Measurements from ENCODE around the gene ATP7B. TPM values are rescaled to one million over a fixed set of nuclear protein-coding genes. Genes with fewer than 3 reads are reported as not detected.
"Not testable (repeated sequence)": the region's sequence is repeated elsewhere in the genome, so short reads cannot be mapped to it uniquely, and the experiment has no call there.

The ATP7B gene
- total RNA-seq, 1 donor from 2014 or later = 19.3 TPM

- no peaks in the 10 kb centered on the region for H3K9me3 Mint-ChIP-seq (ENCODE audit: unreplicated experiment)
- H3K27me3 Mint-ChIP-seq (ENCODE audit: unreplicated experiment) = peaks cover 9% of the 10 kb centered on the region
- TF ChIP-seq CTCF (IDR thresholded peaks at IDR 0.05; ENCODE audit: unreplicated experiment) = no peak
- DNase-seq (ENCODE audit: low spot score) = no peak
- H3K36me3 Mint-ChIP-seq (ENCODE audit: low read depth, unreplicated experiment) = no peaks in the 10 kb centered on the region
- no peak overlapping the region for H3K27ac Mint-ChIP-seq (ENCODE audit: unreplicated experiment)
- peaks cover 16% of the 10 kb centered on the region for H3K4me1 Mint-ChIP-seq (ENCODE audit: unreplicated experiment)
- H3K4me3 Mint-ChIP-seq (ENCODE audit: unreplicated experiment) = no peak overlapping the region
Observed at GRCh38 chr13:51995677-51996551, 15.3 kb downstream of the ATP7B start.

- Mint-ChIP-seq H3K27ac (ENCODE audit: unreplicated experiment) (no peak overlapping the region), H3K4me3 (ENCODE audit: unreplicated experiment) (no peak overlapping the region), H3K36me3 (ENCODE audit: low read depth, unreplicated experiment) (no peaks in the 10 kb centered on the region), H3K9me3 (ENCODE audit: unreplicated experiment) (no peaks in the 10 kb centered on the region), H3K4me1 (ENCODE audit: unreplicated experiment) (peaks cover 10% of the 10 kb centered on the region), H3K27me3 (ENCODE audit: unreplicated experiment) (peaks cover 7% of the 10 kb centered on the region)
- no peak for TF ChIP-seq CTCF (IDR thresholded peaks at IDR 0.05; ENCODE audit: unreplicated experiment)
- no peak for DNase-seq (ENCODE audit: low spot score)
Observed at GRCh38 chr13:51993713-51994112, 17.5 kb downstream of the ATP7B start.

- Mint-ChIP-seq H3K36me3 (ENCODE audit: low read depth, unreplicated experiment) (no peaks in the 10 kb centered on the region), H3K27me3 (ENCODE audit: unreplicated experiment) (peaks cover 2% of the 10 kb centered on the region)
- DNase-seq (ENCODE audit: low spot score) = no peak
Observed at GRCh38 chr13:51988988-51989618, 22.1 kb downstream of the ATP7B start.

GRCh38 chr13:51984904-51985303, 26.3 kb downstream of the ATP7B start:
- H3K4me3 Mint-ChIP-seq (ENCODE audit: unreplicated experiment); DNase-seq (ENCODE audit: low spot score); H3K4me1 Mint-ChIP-seq (ENCODE audit: unreplicated experiment); H3K36me3 Mint-ChIP-seq (ENCODE audit: low read depth, unreplicated experiment); H3K27ac Mint-ChIP-seq (ENCODE audit: unreplicated experiment); H3K27me3 Mint-ChIP-seq (ENCODE audit: unreplicated experiment); H3K9me3 Mint-ChIP-seq (ENCODE audit: unreplicated experiment): not testable (repeated sequence)

More at GRCh38 chr13:51988988-51989618, 22.1 kb downstream of the ATP7B start:
- no peaks in the 10 kb centered on the region for H3K4me1 Mint-ChIP-seq (ENCODE audit: unreplicated experiment)
- H3K27ac Mint-ChIP-seq (ENCODE audit: unreplicated experiment) = no peak overlapping the region
- no peak overlapping the region for H3K4me3 Mint-ChIP-seq (ENCODE audit: unreplicated experiment)
- no peak for TF ChIP-seq CTCF (IDR thresholded peaks at IDR 0.05; ENCODE audit: unreplicated experiment)
- no peaks in the 10 kb centered on the region for H3K9me3 Mint-ChIP-seq (ENCODE audit: unreplicated experiment)

GRCh38 chr13:51983292-51983691, 28.0 kb downstream of the ATP7B start:
- not testable (repeated sequence) for DNase-seq (ENCODE audit: low spot score); H3K4me1 Mint-ChIP-seq (ENCODE audit: unreplicated experiment); H3K4me3 Mint-ChIP-seq (ENCODE audit: unreplicated experiment); H3K36me3 Mint-ChIP-seq (ENCODE audit: low read depth, unreplicated experiment); H3K27me3 Mint-ChIP-seq (ENCODE audit: unreplicated experiment); H3K9me3 Mint-ChIP-seq (ENCODE audit: unreplicated experiment); H3K27ac Mint-ChIP-seq (ENCODE audit: unreplicated experiment)

- Mint-ChIP-seq H3K4me3 (ENCODE audit: unreplicated experiment) (no peak overlapping the region), H3K36me3 (ENCODE audit: low read depth, unreplicated experiment) (no peaks in the 10 kb centered on the region), H3K9me3 (ENCODE audit: unreplicated experiment) (no peaks in the 10 kb centered on the region), H3K27ac (ENCODE audit: unreplicated experiment) (no peak overlapping the region), H3K27me3 (ENCODE audit: unreplicated experiment) (no peaks in the 10 kb centered on the region), H3K4me1 (ENCODE audit: unreplicated experiment) (no peaks in the 10 kb centered on the region)
- no peak for TF ChIP-seq CTCF (IDR thresholded peaks at IDR 0.05; ENCODE audit: unreplicated experiment)
- DNase-seq (ENCODE audit: low spot score) = no peak
Observed at GRCh38 chr13:51981355-51981754, 29.9 kb downstream of the ATP7B start.

Measured in endothelial cell (in vitro differentiated cells).